Liver (tissue), 9 donors: ENCODE results near the gene HOXB5. TPM values are rescaled to one million over a fixed set of nuclear protein-coding genes. Genes with fewer than 3 reads are reported as not detected.
A peak's percentile ranks its signal among the peaks of the same experiment; 100 is the strongest.

Experiments used
- DNase-seq: peaks from one replicate; pipeline ENCODE4 v3.0.0-alpha.2; 2017; ENCODE audit warnings: low spot score
- H3K27ac ChIP-seq, 2 donors: one replicate each; pipeline ENCODE4 v1.7.0; 2013; ENCODE audit warnings: inconsistent platforms in 2 of 2, low read length in 2 of 2, control low read depth in 1 of 2, low read depth in 1 of 2, mild to moderate bottlenecking in 1 of 2
- H3K27me3 ChIP-seq, 4 donors: one replicate each; pipeline versions ENCODE4 v1.6.1 to v1.7.0; 2013; ENCODE audit warnings: low read length in 3 of 4, inconsistent platforms in 1 of 4, mild to moderate bottlenecking in 1 of 4, moderate library complexity in 1 of 4; ENCODE audit not compliant: control insufficient read depth in 4 of 4, insufficient read depth in 4 of 4
- H3K36me3 ChIP-seq, 4 donors: one replicate each; pipeline versions ENCODE4 v1.6.1 to v1.7.0; 2013; ENCODE audit warnings: low read length in 3 of 4, mild to moderate bottlenecking in 3 of 4, low read depth in 1 of 4, moderate library complexity in 1 of 4; ENCODE audit not compliant: control insufficient read depth in 4 of 4, insufficient read depth in 3 of 4
- H3K4me1 ChIP-seq, 4 donors: one replicate each; pipeline versions ENCODE4 v1.6.1 to v1.7.0; 2013; ENCODE audit warnings: low read length in 3 of 4, mild to moderate bottlenecking in 3 of 4, moderate library complexity in 1 of 4; ENCODE audit not compliant: control insufficient read depth in 4 of 4, insufficient read depth in 4 of 4
- H3K4me3 ChIP-seq, 3 donors: one replicate each; pipeline versions ENCODE4 v1.6.1 to v1.7.0; 2013; ENCODE audit warnings: low read length in 3 of 3, control low read depth in 1 of 3, low read depth in 1 of 3, mild to moderate bottlenecking in 1 of 3
- H3K9ac ChIP-seq, 2 donors: one replicate each; pipeline ENCODE4 v1.7.0; 2013; ENCODE audit warnings: low read length in 2 of 2, mild to moderate bottlenecking in 2 of 2, moderate library complexity in 2 of 2, control low read depth in 1 of 2, low read depth in 1 of 2
- H3K9me3 ChIP-seq, 4 donors: one replicate each; pipeline versions ENCODE4 v1.6.1 to v1.7.0; 2013; ENCODE audit warnings: low read length in 3 of 4; ENCODE audit not compliant: control insufficient read depth in 4 of 4
- ATF3 ChIP-seq: IDR thresholded peaks from 2 replicates; pipeline ENCODE4 v1.6.1; 2016; ENCODE audit warnings: antibody characterized with exemption
- EGR1 ChIP-seq, 2 donors: IDR thresholded peaks; 2 replicates each; pipeline ENCODE4 v1.6.1; 2016 to 2018; ENCODE audit warnings: antibody characterized with exemption in 2 of 2, low read depth in 2 of 2
- FOXA2 ChIP-seq: IDR thresholded peaks from 2 replicates; pipeline ENCODE4 v1.6.1; 2016; ENCODE audit warnings: antibody characterized with exemption
- GABPA ChIP-seq, 2 donors: IDR thresholded peaks in 1 of 2; conservative IDR thresholded peaks in 1 of 2; 2 replicates each; pipeline ENCODE4 v1.6.1; 2016; ENCODE audit warnings: antibody characterized with exemption in 2 of 2, mild to moderate bottlenecking in 1 of 2, moderate library complexity in 1 of 2
- HNF4A ChIP-seq, 2 donors: conservative IDR thresholded peaks; 2 replicates each; pipeline ENCODE4 v1.6.1; 2016; ENCODE audit warnings: antibody characterized with exemption in 2 of 2, mild to moderate bottlenecking in 2 of 2
- HNF4G ChIP-seq: IDR thresholded peaks from 2 replicates; pipeline ENCODE4 v1.6.1; 2016; ENCODE audit warnings: antibody characterized with exemption
- RAD21 ChIP-seq, 2 donors: IDR thresholded peaks; 2 replicates each; pipeline ENCODE4 v1.6.1; 2016; ENCODE audit warnings: antibody characterized with exemption in 2 of 2, mild to moderate bottlenecking in 2 of 2
- RXRA ChIP-seq, 2 donors: IDR thresholded peaks; 2 replicates each; pipeline ENCODE4 v1.6.1; 2017 to 2018; ENCODE audit warnings: antibody characterized with exemption in 2 of 2, mild to moderate bottlenecking in 1 of 2
- SP1 ChIP-seq: IDR thresholded peaks from 2 replicates; pipeline ENCODE4 v1.6.1; 2018; ENCODE audit warnings: antibody characterized with exemption, mild to moderate bottlenecking
- TAF1 ChIP-seq: conservative IDR thresholded peaks from 2 replicates; pipeline ENCODE4 v1.6.1; 2016; ENCODE audit warnings: antibody characterized with exemption, mild to moderate bottlenecking
- YY1 ChIP-seq: IDR thresholded peaks from 2 replicates; pipeline ENCODE4 v1.6.1; 2016; ENCODE audit warnings: antibody characterized with exemption, mild to moderate bottlenecking
- ZBTB33 ChIP-seq: IDR thresholded peaks from 2 replicates; pipeline ENCODE4 v1.6.1; 2016; ENCODE audit warnings: antibody characterized with exemption
- WGBS: extraction: QIAGEN DNeasy Blood & Tissue Kit; methylation state at CpG from one replicate; pipeline ENCODE4 v1.1.7; 2013; 5-methylcytosine and 5-hydroxymethylcytosine counted together
- polyA plus RNA-seq, 2 donors: library from polyadenylated mRNA; stranded (reverse) in 1 of 2; unstranded in 1 of 2; fragments of 200-250 nt in 1 of 2; fragments of >200 nt in 1 of 2; fragmentation: Nextera tagmentation in 1 of 2; extraction: Ambion mirVana in 1 of 2; gene quantifications; one replicate each; pipeline versions ENCODE4 v1.2.1 to v1.2.3, GENCODE V29; 2013 to 2015
- total RNA-seq, 2 donors: library from RNA; depleted of rRNA; stranded (reverse); fragments of >200 nt; gene quantifications; one replicate each; pipeline ENCODE4 v1.2.3, GENCODE V29; 2014
- TF ChIP-seq, protein P1 (sequence below): IDR thresholded peaks from 2 replicates; pipeline ENCODE4 v1.6.1; 2016; ENCODE audit warnings: antibody characterized with exemption
- TF ChIP-seq, protein P2 (sequence below): IDR thresholded peaks from 2 replicates; pipeline ENCODE4 v1.6.1; 2016; ENCODE audit warnings: antibody characterized with exemption, mild to moderate bottlenecking
- donor health status: healthy.
- donor health status: healthy.
- donor health status: healthy.
- donor health status: healthy.
- donor health status: healthy.

Gene HOXB5
- total and polyA plus RNA-seq, 4 donors: 0.08 to 0.38 (median 0.36) TPM; not detected in 1

GRCh38 chr17:48582750-48583069, 10.9 kb downstream of the HOXB5 start:
- WGBS: 22% methylated on average over 7 of the region's 7 CpGs
- no peaks in the 10 kb centered on the region for H3K9me3 ChIP-seq
- H3K4me3 ChIP-seq: no peak overlapping the region
- peak overlapping the region; percentile 75 to 82 for H3K27ac ChIP-seq
- H3K27me3 ChIP-seq: peaks cover 4 to 30% (median 11%) of the 10 kb centered on the region in 4 donors
- peaks cover 3 to 24% (median 13%) of the 10 kb centered on the region in 4 donors for H3K4me1 ChIP-seq
- DNase-seq: no peak
- TF ChIP-seq RAD21 (IDR thresholded peaks at IDR 0.05) (no peak), TAF1 (no peak), EGR1 (IDR thresholded peaks at IDR 0.05; ENCODE audit: low read depth in 2 of 2) (no peak), YY1 (no peak), RXRA (IDR thresholded peaks at IDR 0.05) (peak in 1 of 2 donors; percentile 4), GABPA (IDR thresholded peaks at IDR 0.05 in 1 of 2, conservative IDR thresholded peaks at IDR 0.05 in 1 of 2) (no peak), SP1 (peak; percentile 2)
- TF ChIP-seq, protein P1, sequence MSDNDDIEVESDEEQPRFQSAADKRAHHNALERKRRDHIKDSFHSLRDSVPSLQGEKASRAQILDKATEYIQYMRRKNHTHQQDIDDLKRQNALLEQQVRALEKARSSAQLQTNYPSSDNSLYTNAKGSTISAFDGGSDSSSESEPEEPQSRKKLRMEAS: no peak
- TF ChIP-seq, protein P2, sequence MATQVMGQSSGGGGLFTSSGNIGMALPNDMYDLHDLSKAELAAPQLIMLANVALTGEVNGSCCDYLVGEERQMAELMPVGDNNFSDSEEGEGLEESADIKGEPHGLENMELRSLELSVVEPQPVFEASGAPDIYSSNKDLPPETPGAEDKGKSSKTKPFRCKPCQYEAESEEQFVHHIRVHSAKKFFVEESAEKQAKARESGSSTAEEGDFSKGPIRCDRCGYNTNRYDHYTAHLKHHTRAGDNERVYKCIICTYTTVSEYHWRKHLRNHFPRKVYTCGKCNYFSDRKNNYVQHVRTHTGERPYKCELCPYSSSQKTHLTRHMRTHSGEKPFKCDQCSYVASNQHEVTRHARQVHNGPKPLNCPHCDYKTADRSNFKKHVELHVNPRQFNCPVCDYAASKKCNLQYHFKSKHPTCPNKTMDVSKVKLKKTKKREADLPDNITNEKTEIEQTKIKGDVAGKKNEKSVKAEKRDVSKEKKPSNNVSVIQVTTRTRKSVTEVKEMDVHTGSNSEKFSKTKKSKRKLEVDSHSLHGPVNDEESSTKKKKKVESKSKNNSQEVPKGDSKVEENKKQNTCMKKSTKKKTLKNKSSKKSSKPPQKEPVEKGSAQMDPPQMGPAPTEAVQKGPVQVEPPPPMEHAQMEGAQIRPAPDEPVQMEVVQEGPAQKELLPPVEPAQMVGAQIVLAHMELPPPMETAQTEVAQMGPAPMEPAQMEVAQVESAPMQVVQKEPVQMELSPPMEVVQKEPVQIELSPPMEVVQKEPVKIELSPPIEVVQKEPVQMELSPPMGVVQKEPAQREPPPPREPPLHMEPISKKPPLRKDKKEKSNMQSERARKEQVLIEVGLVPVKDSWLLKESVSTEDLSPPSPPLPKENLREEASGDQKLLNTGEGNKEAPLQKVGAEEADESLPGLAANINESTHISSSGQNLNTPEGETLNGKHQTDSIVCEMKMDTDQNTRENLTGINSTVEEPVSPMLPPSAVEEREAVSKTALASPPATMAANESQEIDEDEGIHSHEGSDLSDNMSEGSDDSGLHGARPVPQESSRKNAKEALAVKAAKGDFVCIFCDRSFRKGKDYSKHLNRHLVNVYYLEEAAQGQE: no peak
- H3K9ac ChIP-seq: no peak overlapping the region
- H3K36me3 ChIP-seq: no peaks in the 10 kb centered on the region

GRCh38 chr17:48579760-48580554, 13.6 kb downstream of the HOXB5 start:
- WGBS: 16% methylated on average over 26 of the region's 26 CpGs
- Histone ChIP-seq H3K36me3 (no peaks in the 10 kb centered on the region), H3K4me1 (peaks cover 0 to 7% (median 3%) of the 10 kb centered on the region in 4 donors), H3K27me3 (peaks cover 4 to 19% (median 9%) of the 10 kb centered on the region in 4 donors), H3K27ac (peak overlapping the region; percentile 50 to 75), H3K4me3 (no peak overlapping the region), H3K9me3 (no peaks in the 10 kb centered on the region), H3K9ac (peak overlapping the region in 1 of 2 donors; percentile 36)
- no peak for TF ChIP-seq HNF4G
- no peak for TF ChIP-seq HNF4A (conservative IDR thresholded peaks at IDR 0.05)
- TF ChIP-seq ZBTB33: no peak
- TF ChIP-seq TAF1: no peak
- TF ChIP-seq, protein P1: no peak
- TF ChIP-seq FOXA2: no peak
- no peak for TF ChIP-seq SP1
- no peak for TF ChIP-seq RAD21 (IDR thresholded peaks at IDR 0.05)
- no peak for TF ChIP-seq YY1
- TF ChIP-seq ATF3: no peak
- TF ChIP-seq, protein P2: no peak
- DNase-seq: no peak
